Right atrium auricular region (tissue), 2 donors: ENCODE results near the gene RPH3AL. TPM values are rescaled to one million over a fixed set of nuclear protein-coding genes. Genes with fewer than 3 reads are reported as not detected.

Source experiments
- DNase-seq: peaks from one replicate; pipeline ENCODE4 v3.0.0-alpha.2; 2019; ENCODE audit warnings: low spot score
- H3K27ac ChIP-seq, 2 donors: fragments of 200-600 bp; sonication (generic); 1 replicate in 1 of 2; 2 replicates in 1 of 2; pipeline ENCODE4 v1.5.1; 2016 to 2019
- H3K27me3 ChIP-seq, 2 donors: fragments of 200-600 bp; sonication (generic); one replicate each; pipeline versions ENCODE4 v1.5.1 to v1.6.0; 2017 to 2019
- H3K36me3 ChIP-seq: fragments of 200-600 bp; sonication (generic); one replicate; pipeline ENCODE4 v1.5.1; 2016
- H3K4me1 ChIP-seq, 2 donors: fragments of 200-600 bp; sonication (generic); one replicate each; pipeline versions ENCODE4 v1.5.1 to v1.6.0; 2017 to 2019
- H3K4me3 ChIP-seq, 2 donors: fragments of 200-600 bp; sonication (generic); 1 replicate in 1 of 2; 2 replicates in 1 of 2; pipeline ENCODE4 v1.5.1; 2017 to 2019; ENCODE audit warnings: mild to moderate bottlenecking in 1 of 2, moderate library complexity in 1 of 2
- H3K9me3 ChIP-seq, 2 donors: fragments of 200-600 bp; sonication (generic); one replicate each; pipeline ENCODE4 v1.5.1; 2019
- total RNA-seq, 2 donors: library from RNA; depleted of rRNA; stranded (reverse); fragments of >200 nt; gene quantifications; one replicate each; pipeline ENCODE4 v1.1.0, GENCODE V29; 2016
- TF ChIP-seq, protein P1 (sequence below), 2 donors: fragments of 200-600 bp; sonication (generic); IDR thresholded peaks; one replicate each; pipeline ENCODE4 v1.5.1; 2019; ENCODE audit warnings: antibody characterized with exemption in 2 of 2

RPH3AL gene
- total RNA-seq, 2 donors from 2014 or later, result 7.2 to 13.1 TPM

DNA sequence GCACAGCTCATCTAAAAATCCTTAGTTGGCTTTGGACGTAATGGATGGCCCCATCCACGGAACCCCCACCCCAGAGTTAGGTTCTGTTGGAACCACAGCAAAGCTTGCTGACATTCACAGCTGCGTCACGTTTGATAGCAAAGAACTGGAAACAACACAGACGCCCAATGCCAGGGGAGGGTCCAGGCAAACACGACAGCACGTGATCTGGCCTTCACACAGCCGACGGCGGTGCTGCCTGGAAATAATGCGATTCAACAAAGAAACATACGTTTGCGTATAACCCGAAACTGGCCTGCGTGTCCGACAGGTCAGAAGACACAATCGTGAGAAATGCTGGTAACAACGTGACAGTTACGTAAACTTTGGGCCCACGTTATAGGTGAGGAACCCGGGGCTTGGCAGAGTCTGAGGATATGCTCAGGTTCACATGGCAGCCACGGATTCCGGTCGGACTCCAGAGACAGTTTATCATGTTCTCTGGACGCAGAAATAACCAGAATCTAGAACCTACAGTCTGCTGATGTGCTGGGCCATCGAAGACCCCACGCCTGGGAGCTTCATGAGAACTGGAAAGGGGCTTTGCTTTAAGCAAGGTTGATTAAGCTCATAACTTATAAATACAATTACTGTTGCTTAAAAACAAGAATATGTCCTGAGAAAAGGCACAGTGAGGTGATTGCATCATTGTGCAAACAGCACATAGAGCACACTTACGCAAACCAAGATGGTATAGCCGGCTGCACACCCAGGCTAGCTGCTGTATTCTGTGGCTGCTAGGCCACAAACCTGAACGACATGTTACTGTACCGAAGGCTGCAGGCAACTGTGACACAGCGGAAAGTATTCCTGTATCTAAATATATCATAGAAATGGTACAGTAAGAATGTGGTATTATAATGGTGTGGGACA lies 70.4 kb downstream of the RPH3AL start:
- H3K4me1 ChIP-seq, result no peaks in the 10 kb centered on the region
- no peaks in the 10 kb centered on the region for H3K27me3 ChIP-seq
- H3K9me3 ChIP-seq, result peaks cover 0 to 11% of the 10 kb centered on the region in 2 donors
- DNase-seq, result no peak
- H3K36me3 ChIP-seq, result no peaks in the 10 kb centered on the region
- TF ChIP-seq, protein P1, sequence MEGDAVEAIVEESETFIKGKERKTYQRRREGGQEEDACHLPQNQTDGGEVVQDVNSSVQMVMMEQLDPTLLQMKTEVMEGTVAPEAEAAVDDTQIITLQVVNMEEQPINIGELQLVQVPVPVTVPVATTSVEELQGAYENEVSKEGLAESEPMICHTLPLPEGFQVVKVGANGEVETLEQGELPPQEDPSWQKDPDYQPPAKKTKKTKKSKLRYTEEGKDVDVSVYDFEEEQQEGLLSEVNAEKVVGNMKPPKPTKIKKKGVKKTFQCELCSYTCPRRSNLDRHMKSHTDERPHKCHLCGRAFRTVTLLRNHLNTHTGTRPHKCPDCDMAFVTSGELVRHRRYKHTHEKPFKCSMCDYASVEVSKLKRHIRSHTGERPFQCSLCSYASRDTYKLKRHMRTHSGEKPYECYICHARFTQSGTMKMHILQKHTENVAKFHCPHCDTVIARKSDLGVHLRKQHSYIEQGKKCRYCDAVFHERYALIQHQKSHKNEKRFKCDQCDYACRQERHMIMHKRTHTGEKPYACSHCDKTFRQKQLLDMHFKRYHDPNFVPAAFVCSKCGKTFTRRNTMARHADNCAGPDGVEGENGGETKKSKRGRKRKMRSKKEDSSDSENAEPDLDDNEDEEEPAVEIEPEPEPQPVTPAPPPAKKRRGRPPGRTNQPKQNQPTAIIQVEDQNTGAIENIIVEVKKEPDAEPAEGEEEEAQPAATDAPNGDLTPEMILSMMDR (IDR thresholded peaks at IDR 0.05), result no peak
- H3K27ac ChIP-seq, result no peak overlapping the region
- H3K4me3 ChIP-seq, result no peak overlapping the region

DNA sequence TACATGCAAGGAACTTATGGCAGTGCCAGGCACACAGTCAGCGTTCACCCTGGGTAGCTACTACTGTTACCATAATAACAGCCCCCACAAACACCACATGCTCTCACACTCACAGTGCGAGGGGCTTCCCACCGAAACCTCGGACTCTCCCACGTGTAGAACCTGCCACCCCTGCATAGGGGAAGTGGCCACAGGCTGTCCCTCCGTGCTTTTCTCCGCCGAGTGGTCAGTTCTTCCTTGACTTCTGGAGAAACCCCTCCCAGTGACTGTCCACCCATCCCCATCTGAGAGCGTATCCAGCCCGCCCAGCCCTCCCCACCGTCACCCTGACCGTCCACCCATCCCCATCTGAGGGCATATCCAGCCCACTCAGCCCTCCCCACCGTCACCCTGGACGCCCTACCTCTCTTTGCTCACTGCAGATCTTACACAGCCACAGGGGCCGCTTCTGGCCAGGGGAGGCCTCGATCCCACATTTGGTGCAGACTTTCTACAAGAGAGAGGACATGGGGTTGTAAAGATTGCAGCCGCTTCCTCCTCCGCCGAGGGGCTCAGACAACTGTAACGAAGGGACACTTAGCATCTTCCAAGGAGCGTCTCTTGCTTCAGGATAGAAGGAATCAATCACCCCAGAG lies 71.1 kb downstream of the RPH3AL start:
- no peaks in the 10 kb centered on the region for H3K27me3 ChIP-seq
- no peaks in the 10 kb centered on the region for H3K4me1 ChIP-seq
- peaks cover 0 to 11% of the 10 kb centered on the region in 2 donors for H3K9me3 ChIP-seq
- TF ChIP-seq, protein P1 (IDR thresholded peaks at IDR 0.05), result no peak
- DNase-seq, result no peak
- H3K27ac ChIP-seq, result no peak overlapping the region
- no peak overlapping the region for H3K4me3 ChIP-seq
- no peaks in the 10 kb centered on the region for H3K36me3 ChIP-seq

DNA sequence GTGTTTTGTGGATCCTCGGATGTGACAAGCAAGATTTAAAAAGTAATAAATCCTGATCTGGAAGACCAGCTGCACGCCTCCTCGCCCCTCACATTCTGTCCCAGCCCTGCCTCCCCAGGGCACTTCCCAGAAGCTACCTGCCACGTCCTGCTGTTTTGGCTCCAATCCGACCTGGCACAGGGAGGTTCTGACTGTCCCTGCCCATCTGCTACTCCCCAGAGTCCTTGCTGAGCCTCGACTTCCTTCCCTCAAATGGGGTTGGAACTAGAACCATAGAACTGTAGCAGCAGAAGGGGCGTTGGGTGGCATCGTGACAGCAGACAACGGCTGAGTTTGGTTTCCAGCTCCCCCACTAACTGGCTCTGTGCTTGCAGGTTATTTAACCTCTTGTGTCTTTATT lies 71.7 kb downstream of the RPH3AL start:
- Histone ChIP-seq H3K27ac (no peak overlapping the region), H3K4me3 (no peak overlapping the region), H3K27me3 (no peaks in the 10 kb centered on the region), H3K9me3 (peaks cover 0 to 11% of the 10 kb centered on the region in 2 donors), H3K36me3 (no peaks in the 10 kb centered on the region), H3K4me1 (no peaks in the 10 kb centered on the region)
- DNase-seq, result no peak
- TF ChIP-seq, protein P1 (IDR thresholded peaks at IDR 0.05), result no peak

DNA sequence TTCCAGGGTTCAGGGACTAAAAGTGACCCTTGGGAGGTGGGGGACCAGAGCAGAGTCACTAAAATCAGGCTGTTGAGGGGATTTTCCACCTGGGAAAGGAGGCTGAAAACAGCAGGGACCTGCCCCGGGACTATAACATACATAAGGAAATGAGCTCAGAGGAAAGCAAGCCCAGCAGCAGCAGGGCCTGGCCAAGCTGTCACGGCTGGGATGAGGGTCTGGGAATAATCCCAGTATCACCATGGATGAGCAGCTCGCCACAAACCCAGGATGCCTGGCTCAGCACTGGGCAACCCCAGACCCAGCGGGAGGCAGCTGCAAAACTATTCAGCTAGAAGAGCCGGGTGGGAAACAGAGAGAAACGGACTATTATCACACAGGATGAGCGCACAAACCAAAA lies 72.4 kb downstream of the RPH3AL start:
- Histone ChIP-seq H3K27me3 (no peaks in the 10 kb centered on the region), H3K36me3 (no peaks in the 10 kb centered on the region), H3K27ac (peak overlapping the region; percentile 8 to 27), H3K4me1 (no peaks in the 10 kb centered on the region), H3K4me3 (no peak overlapping the region), H3K9me3 (peaks cover 0 to 11% of the 10 kb centered on the region in 2 donors)
- DNase-seq, result no peak
- TF ChIP-seq, protein P1 (IDR thresholded peaks at IDR 0.05), result no peak

DNA sequence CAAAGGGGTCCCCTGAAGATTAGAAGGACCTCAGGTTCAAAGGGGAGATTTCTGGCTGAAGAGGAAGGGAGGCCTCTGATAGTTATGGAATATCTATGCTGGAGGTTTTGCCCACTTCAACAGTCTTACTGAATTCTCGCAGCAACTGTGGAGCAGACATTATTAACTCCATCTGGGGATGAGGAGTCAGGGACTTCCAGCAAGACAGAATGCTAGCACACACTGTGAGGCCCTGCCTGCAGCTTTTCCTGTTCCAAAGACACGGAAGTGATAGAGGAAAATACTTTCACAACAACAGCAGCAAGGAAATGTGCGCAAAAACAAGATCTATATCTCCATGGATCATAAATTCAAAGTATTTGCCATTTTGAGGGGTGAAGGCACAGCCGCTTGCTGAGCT lies 72.8 kb downstream of the RPH3AL start:
- DNase-seq, result no peak
- H3K27ac ChIP-seq, result peak overlapping the region; percentile 8 to 27

More for the DNA sequence above, 72.8 kb downstream of the RPH3AL start:
- H3K9me3 ChIP-seq, result peaks cover 0 to 11% of the 10 kb centered on the region in 2 donors
- H3K4me1 ChIP-seq, result no peaks in the 10 kb centered on the region
- H3K36me3 ChIP-seq, result no peaks in the 10 kb centered on the region
- H3K4me3 ChIP-seq, result no peak overlapping the region
- no peaks in the 10 kb centered on the region for H3K27me3 ChIP-seq
- TF ChIP-seq, protein P1 (IDR thresholded peaks at IDR 0.05), result no peak
